Activated CD4-positive, alpha-beta memory T cell treated with anti-CD3 and anti-CD28 coated beads for 36 hours (primary cell): ENCODE data around the gene B3GAT3. TPM values are rescaled to one million over a fixed set of nuclear protein-coding genes. Genes with fewer than 3 reads are reported as not detected.
"Not testable (repeated sequence)": the region's sequence is repeated elsewhere in the genome, so short reads cannot be mapped to it uniquely, and the experiment has no call there.

Experiments
- CTCF ChIA-PET: fragments of 350-600 bp; sonication (Branson Sonifier 250); formaldehyde crosslinking; loops from one replicate; lab custom pipeline; 2021; ENCODE audit warnings: antibody characterized with exemption, inconsistent platforms; lab: Charles Lee
- POLR2A ChIA-PET: fragments of 350-600 bp; sonication (Branson Sonifier 250); formaldehyde crosslinking; loops from one replicate; lab custom pipeline; 2021; ENCODE audit warnings: antibody characterized with exemption; lab: Charles Lee
- DNase-seq: peaks from one replicate; pipeline ENCODE4 v3.0.0-alpha.2; 2020
- H3K27ac Mint-ChIP-seq: one replicate; pipeline ENCODE4 v1.8.0; 2021; ENCODE audit warnings: mixed read lengths
- H3K27me3 Mint-ChIP-seq: one replicate; pipeline ENCODE4 v1.8.0; 2021; ENCODE audit warnings: mixed read lengths
- H3K36me3 Mint-ChIP-seq: one replicate; pipeline ENCODE4 v1.8.0; 2021; ENCODE audit warnings: mixed read lengths
- H3K4me1 Mint-ChIP-seq: one replicate; pipeline ENCODE4 v1.8.0; 2021; ENCODE audit warnings: low read depth, mixed read lengths
- H3K4me3 Mint-ChIP-seq: one replicate; pipeline ENCODE4 v1.8.0; 2021; ENCODE audit warnings: mild to moderate bottlenecking, mixed read lengths
- H3K9me3 Mint-ChIP-seq: one replicate; pipeline ENCODE4 v1.8.0; 2021; ENCODE audit warnings: mixed read lengths
- intact Hi-C: fragments of 100-400 bp; cut with micrococcal nuclease; formaldehyde crosslinking; loops from one replicate; pipeline ENCODE4 v1.15.1; 2023
- total RNA-seq, 2 experiments: library from RNA; stranded (reverse); gene quantifications; one replicate each; pipeline ENCODE4 v1.2.3, GENCODE V29; 2021

Gene B3GAT3
- total RNA-seq, 2 experiments from 2014 or later: 67.0 to 70.4 TPM

DNA sequence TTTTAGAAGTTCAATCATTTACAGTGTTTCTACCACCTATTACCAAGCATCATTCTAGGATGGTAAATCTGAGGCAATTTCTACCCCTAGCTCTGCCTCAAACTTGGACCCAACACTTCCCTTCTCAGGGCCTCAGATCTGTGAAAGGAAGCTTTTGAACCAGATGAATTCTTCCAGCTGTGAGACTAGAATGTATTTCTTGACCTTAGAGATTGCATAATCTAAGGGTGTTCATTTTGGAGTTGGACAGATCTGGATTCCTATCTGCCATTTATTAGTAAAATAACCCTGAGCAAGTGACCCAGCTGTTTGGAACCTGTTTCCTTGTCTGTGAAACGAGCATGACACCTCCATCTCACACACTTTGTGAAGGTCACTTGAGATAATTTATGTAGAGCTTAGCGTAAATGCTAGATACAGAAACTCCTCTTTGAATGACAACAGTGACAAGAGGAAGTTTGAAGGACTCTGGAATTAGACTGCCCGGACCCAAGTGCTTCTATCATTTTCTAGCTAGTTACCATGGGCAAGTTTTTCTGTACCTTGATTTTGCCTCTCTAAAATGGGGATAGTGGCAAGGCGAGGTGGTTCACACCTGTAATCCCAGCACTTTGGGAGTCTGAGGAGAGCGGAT lies 35.1 kb upstream of the B3GAT3 start:
- no peaks in the 10 kb centered on the region for H3K27me3 Mint-ChIP-seq
- no peak overlapping the region for H3K4me3 Mint-ChIP-seq
- no peak overlapping the region for H3K27ac Mint-ChIP-seq
- intact Hi-C loops: no loop called here
- no peaks in the 10 kb centered on the region for H3K36me3 Mint-ChIP-seq
- ChIA-PET CTCF (interaction anchor here (1.0 to 1.3 kb wide), 4 partner anchors 8 to 37 kb away, joined by 3 to 5 read pairs (median 4); partner anchors contain the start of genes C11orf98, CSKMT, LBHD1 and UQCC3), POLR2A (interaction anchor here (0.6 to 1.8 kb wide), 4 partner anchors 8 to 52 kb away, joined by 3 to 4 read pairs (median 4); partner anchors contain the start of genes C11orf98, CSKMT and GANAB)
- H3K9me3 Mint-ChIP-seq: no peaks in the 10 kb centered on the region
- peaks cover 14% of the 10 kb centered on the region for H3K4me1 Mint-ChIP-seq
- no peak for DNase-seq

DNA sequence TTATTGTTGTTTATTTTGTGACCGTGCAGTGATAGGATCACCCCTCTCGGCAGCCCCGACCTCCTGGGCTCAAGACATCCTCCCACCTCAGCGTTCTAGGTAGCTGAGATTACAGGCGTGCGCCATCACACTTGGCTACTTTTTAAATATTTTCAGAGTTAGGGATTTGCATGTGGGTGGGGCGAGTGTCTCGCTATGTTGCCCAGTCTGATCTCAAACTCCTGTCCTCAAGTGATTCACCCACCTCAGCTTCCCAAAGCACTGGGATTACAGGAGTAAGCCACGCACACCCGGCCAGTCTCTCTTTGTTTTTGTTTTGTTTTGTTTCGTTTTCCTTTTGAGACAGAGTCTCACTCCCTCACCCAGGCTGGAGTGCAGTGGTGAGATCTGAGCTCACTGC lies 32.5 kb upstream of the B3GAT3 start:
- peak overlapping the region; percentile 69 for H3K27ac Mint-ChIP-seq
- DNase-seq: no peak
- POLR2A ChIA-PET: interaction anchor here (1.4 to 2.6 kb wide), 4 partner anchors 10 to 80 kb away, joined by 3 to 36 read pairs (median 6); partner anchors contain the start of genes C11orf98, CSKMT and EML3
- CTCF ChIA-PET: interaction anchor here (1.0 to 1.6 kb wide), 3 partner anchors 16 to 230 kb away, joined by 3 to 4 read pairs (median 4); no protein-coding TSS in a partner anchor
- intact Hi-C loops: no loop called here
- peaks cover 22% of the 10 kb centered on the region for H3K4me1 Mint-ChIP-seq
- H3K36me3 Mint-ChIP-seq: peaks cover 4% of the 10 kb centered on the region
- peak overlapping the region; percentile 43 for H3K4me3 Mint-ChIP-seq
- H3K27me3 Mint-ChIP-seq: no peaks in the 10 kb centered on the region
- H3K9me3 Mint-ChIP-seq: no peaks in the 10 kb centered on the region

DNA sequence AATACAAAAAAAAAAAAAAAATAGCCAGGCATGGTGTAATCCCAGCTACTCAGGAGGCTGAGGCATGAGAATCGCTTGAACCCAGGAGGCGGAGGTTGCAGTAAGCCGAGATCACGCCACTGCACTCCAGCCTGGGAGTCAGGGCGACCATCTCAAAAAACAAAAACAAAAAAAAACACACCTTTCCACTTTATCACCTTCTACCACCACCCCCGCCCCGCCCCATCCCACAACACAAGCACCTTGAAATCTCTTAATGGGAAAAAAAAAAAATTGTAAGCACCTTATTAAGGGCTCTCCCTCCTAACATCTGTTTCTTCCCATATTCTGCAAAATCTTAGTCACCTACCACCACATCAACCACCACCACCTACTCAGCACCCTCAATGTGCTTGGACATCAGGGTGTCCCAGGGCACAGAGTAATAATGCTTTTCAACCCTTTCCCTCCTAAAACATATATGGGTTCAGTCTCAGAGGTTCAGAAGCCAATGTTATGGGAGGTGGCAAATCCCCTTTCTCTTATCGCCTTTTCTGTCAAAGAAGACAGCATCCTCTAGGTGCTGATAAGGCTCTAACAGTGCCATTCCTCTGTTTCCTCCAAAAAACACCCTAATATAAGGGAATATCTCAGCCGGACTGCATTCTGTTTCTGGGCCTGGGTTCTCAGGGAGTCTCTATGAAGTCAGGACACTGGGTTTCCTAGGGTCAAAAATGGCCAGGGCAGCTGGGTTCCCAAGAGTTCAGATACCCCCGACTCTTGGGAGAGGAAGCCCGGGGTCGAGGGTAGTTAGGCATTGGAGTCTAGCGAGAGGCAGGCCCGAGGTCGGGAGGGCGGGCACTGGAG lies 30.6 kb upstream of the B3GAT3 start:
- no peaks in the 10 kb centered on the region for H3K27me3 Mint-ChIP-seq
- peak overlapping the region; percentile 81 for H3K27ac Mint-ChIP-seq
- intact Hi-C loops: loop anchor here (1.0 to 2.0 kb wide), 5 partner anchors 13 to 74 kb away; partner anchors contain the start of genes C11orf98, CSKMT, HNRNPUL2 and TUT1
- DNase-seq: peak; percentile 59
- H3K9me3 Mint-ChIP-seq: no peaks in the 10 kb centered on the region
- ChIA-PET POLR2A (interaction anchor here (1.0 to 2.1 kb wide), 17 partner anchors 11 to 203 kb away, joined by 3 to 71 read pairs (median 4); partner anchors contain the start of genes B3GAT3, C11orf98, CSKMT and EML3), CTCF (interaction anchor here (0.6 to 1.6 kb wide), 4 partner anchors 12 to 61 kb away, joined by 4 to 6 read pairs (median 5); partner anchors contain the start of genes B3GAT3, C11orf98, CSKMT and TUT1)
- H3K4me1 Mint-ChIP-seq: peaks cover 22% of the 10 kb centered on the region
- peaks cover 8% of the 10 kb centered on the region for H3K36me3 Mint-ChIP-seq
- peak overlapping the region; percentile 85 for H3K4me3 Mint-ChIP-seq

DNA sequence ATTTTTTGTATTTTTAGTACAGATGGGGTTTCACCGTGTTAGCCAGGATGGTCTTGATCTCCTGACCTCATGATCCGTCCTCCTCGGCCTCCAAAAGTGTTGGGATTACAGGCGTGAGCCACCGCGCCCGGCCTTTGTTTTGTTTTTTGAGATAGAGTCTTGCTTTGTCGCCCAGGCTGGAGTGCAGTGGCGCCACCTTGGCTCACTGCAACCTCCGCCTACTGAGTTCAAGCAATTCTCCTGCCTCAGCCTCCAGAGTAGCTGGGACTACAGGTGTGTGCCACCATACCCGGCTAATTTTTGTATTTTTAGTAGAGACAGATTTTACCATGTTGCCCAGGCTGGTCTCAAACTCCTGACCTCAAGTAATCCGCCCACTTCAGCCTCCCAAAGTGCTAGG lies 28.5 kb upstream of the B3GAT3 start:
- not testable (repeated sequence) for H3K27me3 Mint-ChIP-seq, H3K27ac Mint-ChIP-seq
- H3K36me3 Mint-ChIP-seq: peaks cover 10% of the 10 kb centered on the region

DNA sequence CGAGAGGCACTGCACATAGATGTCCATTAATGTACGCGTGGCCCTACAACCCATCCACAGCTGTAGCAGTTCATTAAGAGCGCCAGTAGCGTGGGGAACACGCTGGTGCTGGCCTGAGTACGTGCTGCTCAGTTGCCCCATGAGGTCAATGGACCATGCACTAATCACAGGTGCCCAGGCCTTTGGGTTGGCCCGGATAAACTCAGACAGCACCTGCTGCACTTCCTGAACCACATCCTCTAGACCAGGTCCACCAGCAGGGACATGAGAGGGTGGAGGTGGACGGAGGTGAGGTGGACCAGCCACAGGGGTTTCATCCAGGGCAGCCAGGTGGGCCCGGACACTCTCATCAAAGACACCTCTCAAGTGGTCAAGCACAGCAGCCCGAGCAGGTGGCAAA lies 27.7 kb upstream of the B3GAT3 start:
- Mint-ChIP-seq H3K36me3 (peaks cover 14% of the 10 kb centered on the region), H3K9me3 (no peaks in the 10 kb centered on the region), H3K4me1 (peaks cover 32% of the 10 kb centered on the region), H3K27me3 (no peaks in the 10 kb centered on the region), H3K27ac (no peak overlapping the region), H3K4me3 (no peak overlapping the region)
- ChIA-PET POLR2A (interaction anchor here (0.6 to 7.2 kb wide), 4 partner anchors 10 to 60 kb away, joined by 3 to 68 read pairs (median 7); partner anchors contain the start of genes C11orf98, CSKMT, LBHD1 and UQCC3), CTCF (interaction anchor here (0.6 to 1.0 kb wide), 4 partner anchors 9 to 225 kb away, joined by 3 to 4 read pairs (median 3); no protein-coding TSS in a partner anchor)
- no peak for DNase-seq
- intact Hi-C loops: no loop called here

More for the DNA sequence above, 28.5 kb upstream of the B3GAT3 start:
- POLR2A ChIA-PET: interaction anchor here (1.2 kb wide), 1 partner anchor 59 kb away, joined by 5 read pairs; the partner anchor contains the start of gene TUT1
- H3K9me3 Mint-ChIP-seq, H3K4me3 Mint-ChIP-seq, intact Hi-C loops, DNase-seq: not testable (repeated sequence)
- peaks cover 28% of the 10 kb centered on the region for H3K4me1 Mint-ChIP-seq
- CTCF ChIA-PET: interaction anchor here (0.7 to 1.3 kb wide), 4 partner anchors 9 to 93 kb away, joined by 3 to 4 read pairs (median 3); no protein-coding TSS in a partner anchor

DNA sequence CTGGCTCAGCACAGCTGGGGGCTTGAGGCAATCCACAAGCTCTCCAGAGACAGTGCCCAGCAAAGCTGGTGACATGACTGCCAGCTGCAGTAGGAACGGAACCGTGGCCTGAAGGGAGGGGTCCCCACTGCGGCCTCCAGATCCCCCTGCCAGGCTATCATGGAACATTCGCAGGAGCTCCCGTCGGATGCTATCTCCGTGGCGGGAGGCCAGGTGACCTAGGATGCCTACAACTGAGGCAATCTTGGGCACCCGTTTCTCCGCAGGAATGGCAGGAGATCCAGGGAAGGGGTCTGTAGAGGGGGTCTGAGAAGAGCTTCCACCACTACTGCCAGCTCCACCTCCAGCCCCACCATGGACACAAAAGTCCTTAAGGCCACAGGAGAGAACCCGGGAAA lies 27.2 kb upstream of the B3GAT3 start:
- DNase-seq: no peak
- Mint-ChIP-seq H3K4me1 (peaks cover 32% of the 10 kb centered on the region), H3K4me3 (no peak overlapping the region), H3K9me3 (no peaks in the 10 kb centered on the region), H3K27ac (no peak overlapping the region), H3K27me3 (no peaks in the 10 kb centered on the region), H3K36me3 (peaks cover 16% of the 10 kb centered on the region)
- intact Hi-C loops: no loop called here
- CTCF ChIA-PET: interaction anchor here (0.6 to 1.7 kb wide), 4 partner anchors 8 to 224 kb away, joined by 3 to 5 read pairs (median 3); partner anchors contain the start of gene TUT1
- POLR2A ChIA-PET: interaction anchor here (1.4 to 7.2 kb wide), 4 partner anchors 11 to 57 kb away, joined by 3 to 68 read pairs (median 8); partner anchors contain the start of genes C11orf98, CSKMT, LBHD1 and TUT1

DNA sequence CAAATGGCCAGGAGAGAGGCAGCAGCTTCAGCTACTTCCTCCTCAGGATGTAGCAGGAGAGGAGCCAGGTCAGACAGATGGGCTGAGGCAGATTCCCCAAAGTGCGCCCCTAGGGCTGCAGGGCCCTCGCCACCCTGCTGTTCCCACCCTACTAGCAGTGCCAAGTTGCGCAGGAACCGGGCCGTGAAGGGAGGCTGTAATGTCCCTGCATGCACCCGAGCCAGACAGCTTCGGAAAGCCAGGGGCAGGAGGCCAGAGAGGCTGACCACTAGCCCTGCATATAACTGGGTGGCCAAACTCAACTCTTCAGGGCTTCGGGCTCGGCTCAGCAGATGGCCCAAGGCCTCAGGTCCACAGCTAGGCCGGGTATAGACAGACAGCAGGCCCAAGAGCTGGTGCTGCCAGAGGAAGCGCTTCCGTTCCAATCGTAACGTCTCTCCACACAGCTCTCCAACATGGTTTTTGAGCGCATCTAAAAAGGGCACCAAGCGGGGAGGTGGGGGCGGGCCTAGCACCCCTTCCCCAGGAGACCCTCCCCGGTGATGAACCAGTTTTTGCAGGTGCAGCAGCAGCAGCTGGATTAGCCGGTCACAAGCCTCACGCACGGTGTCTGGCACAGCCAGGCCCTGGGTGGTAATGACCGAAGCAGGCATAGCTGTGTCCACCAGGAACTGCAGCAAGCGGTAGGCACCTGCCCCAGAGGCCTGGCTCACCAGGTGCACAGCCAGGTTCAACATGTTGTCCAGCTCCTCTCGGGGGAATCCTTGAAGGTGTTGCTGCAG lies 26.6 kb upstream of the B3GAT3 start:
- intact Hi-C loops: no loop called here
- Mint-ChIP-seq H3K27me3 (no peaks in the 10 kb centered on the region), H3K36me3 (peaks cover 16% of the 10 kb centered on the region), H3K4me3 (no peak overlapping the region), H3K4me1 (peaks cover 29% of the 10 kb centered on the region), H3K9me3 (no peaks in the 10 kb centered on the region), H3K27ac (no peak overlapping the region)
- DNase-seq: no peak
- ChIA-PET CTCF (interaction anchor here (0.6 to 1.7 kb wide), 4 partner anchors 7 to 138 kb away, joined by 3 to 5 read pairs (median 3); partner anchors contain the start of gene TUT1), POLR2A (interaction anchor here (1.4 to 7.2 kb wide), 5 partner anchors 11 to 57 kb away, joined by 3 to 68 read pairs (median 6); partner anchors contain the start of genes C11orf98, CSKMT, LBHD1 and TUT1)

DNA sequence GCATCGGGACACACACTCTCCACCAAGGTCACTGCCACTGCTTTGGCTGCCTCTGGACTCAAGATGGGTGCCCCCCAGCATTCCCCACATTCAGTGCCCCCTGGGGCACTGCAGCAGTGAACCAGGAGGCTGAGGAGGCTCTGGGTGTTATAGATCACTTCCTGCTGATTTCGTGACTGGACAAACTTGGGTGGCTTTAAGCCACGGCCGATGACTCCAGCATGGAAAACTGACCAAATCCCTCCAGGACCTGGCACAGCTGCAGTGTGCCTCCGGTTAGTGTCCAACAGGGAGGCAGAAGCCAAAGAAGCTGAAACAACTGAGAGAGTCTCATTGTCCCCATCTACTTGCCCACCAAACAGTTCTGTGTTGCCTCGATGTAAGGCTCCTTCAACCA lies 25.8 kb upstream of the B3GAT3 start:
- Mint-ChIP-seq H3K4me3 (no peak overlapping the region), H3K9me3 (no peaks in the 10 kb centered on the region), H3K36me3 (peaks cover 17% of the 10 kb centered on the region), H3K27me3 (no peaks in the 10 kb centered on the region), H3K27ac (no peak overlapping the region), H3K4me1 (peaks cover 29% of the 10 kb centered on the region)
- intact Hi-C loops: loop anchor here (2.0 kb wide), 1 partner anchor 35 kb away; the partner anchor contains the start of genes EML3 and ROM1
- POLR2A ChIA-PET: interaction anchor here (1.4 to 7.2 kb wide), 4 partner anchors 19 to 56 kb away, joined by 4 to 68 read pairs (median 8); partner anchors contain the start of genes C11orf98, CSKMT, LBHD1 and TUT1
- CTCF ChIA-PET: interaction anchor here (0.7 to 1.7 kb wide), 2 partner anchors 56 to 138 kb away, joined by 3 to 5 read pairs; partner anchors contain the start of gene TUT1
- no peak for DNase-seq

DNA sequence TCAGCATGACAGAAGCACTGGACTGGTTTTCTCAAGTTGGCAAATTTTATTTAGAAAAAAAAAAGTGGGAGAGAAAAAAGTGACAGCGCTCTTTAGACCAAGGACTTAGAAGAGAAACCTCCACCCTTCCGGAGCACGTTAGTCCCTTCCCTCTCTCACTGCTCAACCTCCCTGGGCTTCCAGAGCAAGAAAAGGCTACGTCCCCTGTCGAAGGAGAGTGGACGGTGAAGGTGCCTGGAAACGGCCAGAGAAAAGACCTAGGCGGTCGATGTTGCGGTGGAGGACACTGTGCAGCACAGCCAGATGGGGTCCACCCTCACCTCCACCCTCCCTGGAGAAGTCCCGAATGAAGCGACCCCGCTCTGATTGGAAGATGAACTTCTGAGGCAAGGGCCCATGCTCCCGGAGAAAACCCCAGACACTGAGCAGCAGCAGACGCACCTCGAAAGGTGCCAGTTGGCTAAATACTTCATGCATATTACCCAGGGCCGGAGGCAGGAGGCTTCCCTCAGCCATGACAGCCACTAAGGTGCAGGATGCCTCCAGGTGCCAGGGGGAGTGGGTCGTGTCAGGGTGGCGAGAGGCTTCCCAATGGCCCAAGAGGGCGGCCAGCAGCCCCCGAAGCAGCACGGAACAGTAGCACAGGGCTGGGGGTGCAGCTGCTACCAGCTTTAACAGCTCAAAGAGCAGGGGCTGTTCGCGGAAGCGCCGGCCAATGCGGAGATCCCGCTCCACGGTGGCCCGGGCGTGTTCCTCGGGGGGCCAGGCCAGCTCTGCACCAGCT lies 25.2 kb upstream of the B3GAT3 start:
- no peak for DNase-seq
- POLR2A ChIA-PET: interaction anchor here (0.6 to 7.2 kb wide), 12 partner anchors 9 to 194 kb away, joined by 3 to 68 read pairs (median 6); partner anchors contain the start of genes C11orf98, CSKMT, EML3 and LBHD1
- peaks cover 18% of the 10 kb centered on the region for H3K36me3 Mint-ChIP-seq

More for the DNA sequence above, 25.2 kb upstream of the B3GAT3 start:
- peaks cover 29% of the 10 kb centered on the region for H3K4me1 Mint-ChIP-seq
- intact Hi-C loops: loop anchor here (1.0 to 2.0 kb wide), 3 partner anchors 25 to 56 kb away; partner anchors contain the start of genes EML3, ROM1 and TUT1
- H3K4me3 Mint-ChIP-seq: peak overlapping the region; percentile 94
- H3K27ac Mint-ChIP-seq: peak overlapping the region; percentile 94
- H3K9me3 Mint-ChIP-seq: no peaks in the 10 kb centered on the region
- CTCF ChIA-PET: interaction anchor here (0.8 to 1.7 kb wide), 5 partner anchors 35 to 222 kb away, joined by 3 to 5 read pairs (median 4); partner anchors contain the start of gene TUT1
- H3K27me3 Mint-ChIP-seq: no peaks in the 10 kb centered on the region
